GM12891 (cell line): ENCODE measurements around the gene USP46.

ENCODE experiments used
- PAX5 ChIP-seq: IDR thresholded peaks from 2 replicates; pipeline ENCODE4 v1.6.1; 2011; ENCODE audit warnings: low read length, moderate library complexity, mild to moderate bottlenecking; ENCODE audit not compliant: insufficient read depth, severe bottlenecking
- POLR2A ChIP-seq: IDR thresholded peaks from 2 replicates; pipeline ENCODE4 v1.6.1; 2011; ENCODE audit warnings: low read depth, low read length, control low read depth
- POLR2AphosphoS5 ChIP-seq: IDR thresholded peaks from 2 replicates; pipeline ENCODE4 v1.6.1; 2011; ENCODE audit warnings: low read depth, low read length, control low read depth
- POU2F2 ChIP-seq: IDR thresholded peaks from 2 replicates; pipeline ENCODE4 v1.6.1; 2011; ENCODE audit warnings: low read depth, mild to moderate bottlenecking, control low read depth, low read length, moderate library complexity
- SPI1 ChIP-seq: IDR thresholded peaks from 2 replicates; pipeline ENCODE4 v1.6.1; 2011; ENCODE audit warnings: low read depth, low read length, control low read depth
- TAF1 ChIP-seq: IDR thresholded peaks from 2 replicates; pipeline ENCODE4 v1.6.1; 2011; ENCODE audit warnings: low read depth, low read length, control low read depth

GRCh38 chr4:52655506-52655905 lies 3.6 kb downstream of the USP46 start:
- no peak for TF ChIP-seq POLR2A
- no peak for TF ChIP-seq POLR2AphosphoS5
- TF ChIP-seq TAF1, result no peak
- TF ChIP-seq POU2F2, result no peak
- no peak for TF ChIP-seq SPI1
- no peak for TF ChIP-seq PAX5
